Measurements from ENCODE around the gene NRIP3.

DNA sequence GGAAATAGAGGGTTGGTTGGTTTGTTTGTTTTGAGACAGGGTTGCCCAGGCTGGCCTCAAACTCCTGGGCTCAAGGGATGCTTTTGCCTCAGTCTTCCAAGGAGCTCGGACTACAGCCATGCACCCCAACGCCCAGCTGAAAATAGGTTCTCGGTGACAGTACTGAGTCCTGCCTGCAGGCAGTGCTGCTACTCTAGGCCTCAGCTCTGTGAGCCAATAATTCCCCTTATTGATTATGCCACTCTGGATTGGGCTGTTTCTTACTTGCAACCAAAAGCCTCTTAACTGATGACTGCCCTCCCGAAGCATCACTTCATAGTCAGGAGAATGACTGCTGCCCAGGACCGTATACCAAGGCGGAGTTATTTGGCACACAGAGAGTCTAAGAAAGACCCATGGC, 69.9 kb downstream of the NRIP3 start:
- TF ChIP-seq, protein P1, sequence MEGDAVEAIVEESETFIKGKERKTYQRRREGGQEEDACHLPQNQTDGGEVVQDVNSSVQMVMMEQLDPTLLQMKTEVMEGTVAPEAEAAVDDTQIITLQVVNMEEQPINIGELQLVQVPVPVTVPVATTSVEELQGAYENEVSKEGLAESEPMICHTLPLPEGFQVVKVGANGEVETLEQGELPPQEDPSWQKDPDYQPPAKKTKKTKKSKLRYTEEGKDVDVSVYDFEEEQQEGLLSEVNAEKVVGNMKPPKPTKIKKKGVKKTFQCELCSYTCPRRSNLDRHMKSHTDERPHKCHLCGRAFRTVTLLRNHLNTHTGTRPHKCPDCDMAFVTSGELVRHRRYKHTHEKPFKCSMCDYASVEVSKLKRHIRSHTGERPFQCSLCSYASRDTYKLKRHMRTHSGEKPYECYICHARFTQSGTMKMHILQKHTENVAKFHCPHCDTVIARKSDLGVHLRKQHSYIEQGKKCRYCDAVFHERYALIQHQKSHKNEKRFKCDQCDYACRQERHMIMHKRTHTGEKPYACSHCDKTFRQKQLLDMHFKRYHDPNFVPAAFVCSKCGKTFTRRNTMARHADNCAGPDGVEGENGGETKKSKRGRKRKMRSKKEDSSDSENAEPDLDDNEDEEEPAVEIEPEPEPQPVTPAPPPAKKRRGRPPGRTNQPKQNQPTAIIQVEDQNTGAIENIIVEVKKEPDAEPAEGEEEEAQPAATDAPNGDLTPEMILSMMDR (IDR thresholded peaks at IDR 0.05): no peak
- no peak for TF ChIP-seq POLR2A (IDR thresholded peaks at IDR 0.05)
